ENCODE measurements around the gene LHX4. TPM values are rescaled to one million over a fixed set of nuclear protein-coding genes. Genes with fewer than 3 reads are reported as not detected.

Gene LHX4
- total RNA-seq, 1 donor from 2014 or later = 2.1 TPM

DNA sequence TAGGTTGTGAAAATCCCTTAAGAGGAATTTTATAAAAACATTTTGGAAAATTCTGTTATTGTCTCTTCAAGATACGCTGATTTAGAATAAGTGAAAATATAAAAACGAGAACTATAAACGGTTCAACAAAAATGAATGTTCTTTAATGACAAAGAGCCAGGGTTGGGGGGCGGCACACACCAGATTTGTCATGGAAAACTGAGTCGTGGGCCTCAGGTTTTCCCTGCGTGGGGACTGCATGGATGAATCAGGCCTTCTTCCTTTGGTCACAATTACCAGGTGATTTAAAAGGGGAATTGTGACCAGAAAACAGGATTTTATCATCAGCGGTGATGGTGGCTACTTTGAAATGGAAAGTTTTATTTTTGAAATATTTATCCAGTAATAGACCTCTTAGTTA, 8.6 kb downstream of the LHX4 start:
- peaks cover 7% of the 10 kb centered on the region for H3K9me3 Mint-ChIP-seq (ENCODE audit: unreplicated experiment)
- peaks cover 14% of the 10 kb centered on the region for H3K4me1 Mint-ChIP-seq (ENCODE audit: low read depth, unreplicated experiment)
- H3K27me3 Mint-ChIP-seq (ENCODE audit: unreplicated experiment) = peaks cover 29% of the 10 kb centered on the region
- no peak overlapping the region for H3K4me3 Mint-ChIP-seq (ENCODE audit: unreplicated experiment)
- H3K27ac Mint-ChIP-seq (ENCODE audit: unreplicated experiment) = no peak overlapping the region
- no peak for DNase-seq
- TF ChIP-seq, protein P1, sequence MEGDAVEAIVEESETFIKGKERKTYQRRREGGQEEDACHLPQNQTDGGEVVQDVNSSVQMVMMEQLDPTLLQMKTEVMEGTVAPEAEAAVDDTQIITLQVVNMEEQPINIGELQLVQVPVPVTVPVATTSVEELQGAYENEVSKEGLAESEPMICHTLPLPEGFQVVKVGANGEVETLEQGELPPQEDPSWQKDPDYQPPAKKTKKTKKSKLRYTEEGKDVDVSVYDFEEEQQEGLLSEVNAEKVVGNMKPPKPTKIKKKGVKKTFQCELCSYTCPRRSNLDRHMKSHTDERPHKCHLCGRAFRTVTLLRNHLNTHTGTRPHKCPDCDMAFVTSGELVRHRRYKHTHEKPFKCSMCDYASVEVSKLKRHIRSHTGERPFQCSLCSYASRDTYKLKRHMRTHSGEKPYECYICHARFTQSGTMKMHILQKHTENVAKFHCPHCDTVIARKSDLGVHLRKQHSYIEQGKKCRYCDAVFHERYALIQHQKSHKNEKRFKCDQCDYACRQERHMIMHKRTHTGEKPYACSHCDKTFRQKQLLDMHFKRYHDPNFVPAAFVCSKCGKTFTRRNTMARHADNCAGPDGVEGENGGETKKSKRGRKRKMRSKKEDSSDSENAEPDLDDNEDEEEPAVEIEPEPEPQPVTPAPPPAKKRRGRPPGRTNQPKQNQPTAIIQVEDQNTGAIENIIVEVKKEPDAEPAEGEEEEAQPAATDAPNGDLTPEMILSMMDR (IDR thresholded peaks at IDR 0.05; ENCODE audit: partially characterized antibody, unreplicated experiment) = no peak
- no peaks in the 10 kb centered on the region for H3K36me3 Mint-ChIP-seq (ENCODE audit: unreplicated experiment)

DNA sequence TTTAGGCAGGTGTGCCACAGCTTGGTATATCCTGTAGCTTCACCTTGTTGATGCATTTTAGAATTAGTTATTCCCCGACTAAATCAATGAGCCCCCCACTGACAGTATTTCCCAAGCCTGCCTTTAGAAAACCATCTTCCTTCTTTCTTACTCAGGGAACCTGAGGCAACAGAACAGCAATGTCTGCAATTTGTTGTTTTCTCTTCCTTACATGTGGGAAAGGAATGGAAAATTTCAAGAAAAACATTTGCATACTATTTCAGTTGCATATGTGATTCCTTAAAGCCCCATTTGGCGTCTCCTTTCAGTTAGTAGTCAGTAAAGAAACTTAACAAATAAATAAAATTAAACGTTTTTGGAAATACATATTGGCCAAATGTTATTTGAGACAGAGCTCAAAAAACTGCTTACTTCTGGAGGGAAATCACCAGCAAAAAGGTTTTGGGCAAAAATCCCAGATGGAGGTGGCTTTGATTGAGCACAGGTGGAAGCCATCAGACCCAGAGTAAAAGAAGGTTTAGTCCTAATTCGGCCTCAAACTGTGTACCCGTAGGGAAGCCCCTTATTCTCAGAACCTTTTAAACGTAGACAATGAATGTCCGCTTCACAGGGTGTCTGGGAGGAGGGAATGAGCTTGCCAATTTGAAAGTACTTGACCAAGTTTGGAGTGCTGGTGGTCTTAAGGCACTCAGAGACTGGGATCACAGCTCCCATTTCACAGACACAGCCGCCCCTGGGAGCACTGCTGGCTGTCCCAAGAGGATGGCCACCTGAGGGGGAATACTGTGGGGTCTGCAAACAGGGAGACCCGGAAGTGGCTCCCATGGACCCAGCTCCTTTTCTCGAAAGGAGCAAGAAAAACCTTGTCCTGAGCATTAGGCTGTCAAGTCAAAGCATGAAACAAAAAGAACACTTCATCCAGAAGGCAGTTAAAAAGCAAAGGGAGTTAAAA, 9.4 kb downstream of the LHX4 start:
- DNase-seq = no peak
- Mint-ChIP-seq H3K9me3 (ENCODE audit: unreplicated experiment) (peaks cover 6% of the 10 kb centered on the region), H3K4me3 (ENCODE audit: unreplicated experiment) (no peak overlapping the region), H3K27me3 (ENCODE audit: unreplicated experiment) (peaks cover 24% of the 10 kb centered on the region), H3K36me3 (ENCODE audit: unreplicated experiment) (no peaks in the 10 kb centered on the region), H3K27ac (ENCODE audit: unreplicated experiment) (no peak overlapping the region), H3K4me1 (ENCODE audit: low read depth, unreplicated experiment) (peaks cover 10% of the 10 kb centered on the region)
- TF ChIP-seq, protein P1 (IDR thresholded peaks at IDR 0.05; ENCODE audit: partially characterized antibody, unreplicated experiment) = no peak

DNA sequence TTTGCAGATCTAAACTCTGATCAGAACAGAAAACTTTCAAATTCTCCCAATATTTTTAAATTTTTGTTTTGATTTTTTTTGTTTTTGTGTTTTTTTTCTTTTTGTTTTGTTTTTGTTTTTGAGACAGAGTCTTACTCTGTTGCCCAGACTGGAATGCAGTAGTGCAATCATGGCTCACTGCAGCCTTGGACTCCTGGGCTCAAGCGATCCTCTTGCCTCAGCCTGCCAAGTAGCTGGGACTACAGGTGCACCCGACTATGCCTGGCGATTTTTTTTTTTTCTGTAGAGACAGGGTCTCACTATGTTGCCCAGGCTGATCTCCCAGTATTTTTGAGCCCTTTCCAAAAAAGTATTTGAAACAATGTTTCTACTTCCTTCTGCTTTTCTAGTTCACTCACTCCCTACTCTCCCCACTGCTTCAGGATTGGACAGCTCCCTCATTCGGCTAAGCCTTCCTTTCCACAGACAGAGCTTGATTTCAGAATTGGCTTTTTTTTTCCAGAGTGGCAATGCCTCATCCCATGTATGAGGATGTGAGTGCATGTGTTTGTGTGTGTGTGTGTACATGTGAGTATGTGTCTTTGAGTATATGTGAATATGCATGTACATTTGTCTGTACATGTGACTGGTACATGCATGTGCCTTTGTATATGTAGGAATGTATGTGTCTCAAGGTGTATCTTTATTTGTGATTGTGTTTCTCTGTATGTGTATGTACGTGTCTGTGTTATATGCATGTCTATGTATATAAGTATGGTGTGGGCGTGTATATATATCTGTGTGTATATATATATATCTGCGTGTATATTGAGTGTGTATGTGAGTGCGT, 11.9 kb downstream of the LHX4 start:
- Mint-ChIP-seq H3K27me3 (ENCODE audit: unreplicated experiment) (peaks cover 11% of the 10 kb centered on the region), H3K36me3 (ENCODE audit: unreplicated experiment) (no peaks in the 10 kb centered on the region), H3K9me3 (ENCODE audit: unreplicated experiment) (peaks cover 5% of the 10 kb centered on the region), H3K4me1 (ENCODE audit: low read depth, unreplicated experiment) (peaks cover 1% of the 10 kb centered on the region), H3K4me3 (ENCODE audit: unreplicated experiment) (no peak overlapping the region), H3K27ac (ENCODE audit: unreplicated experiment) (no peak overlapping the region)
- TF ChIP-seq, protein P1 (IDR thresholded peaks at IDR 0.05; ENCODE audit: partially characterized antibody, unreplicated experiment) = no peak
- no peak for DNase-seq

DNA sequence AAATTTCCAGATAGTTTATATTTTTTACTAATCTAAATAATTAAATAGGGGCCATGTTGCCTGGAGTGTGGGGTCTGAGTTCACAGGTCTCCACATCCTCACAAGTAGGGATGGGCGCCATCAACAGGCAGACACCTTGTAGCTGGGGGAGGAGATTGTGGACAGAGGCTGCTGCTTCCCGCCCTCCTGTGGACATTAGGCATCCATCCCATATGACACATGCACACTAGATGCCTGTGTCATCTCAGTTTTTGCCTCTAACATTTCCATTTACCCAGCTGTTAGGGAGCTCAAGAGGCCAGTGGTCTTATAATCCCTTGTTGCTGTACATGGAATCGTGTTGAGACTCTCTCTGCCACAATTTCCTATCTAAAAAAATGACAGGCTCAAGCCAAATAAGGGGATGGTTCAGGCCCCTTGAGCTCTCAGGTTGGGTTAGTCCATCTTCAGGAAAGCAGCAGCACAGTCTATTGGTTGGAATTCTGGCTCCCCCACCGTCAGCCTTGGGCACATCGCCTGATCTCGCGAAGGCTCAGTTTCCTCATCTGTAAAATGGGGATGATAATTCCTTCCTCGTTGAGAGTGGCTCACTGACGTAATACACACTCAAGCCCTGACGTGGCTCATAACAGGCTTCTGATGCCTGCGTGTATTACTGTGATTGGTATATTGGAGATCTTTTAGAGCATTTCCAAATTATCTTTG, 13.6 kb downstream of the LHX4 start:
- H3K4me3 Mint-ChIP-seq (ENCODE audit: unreplicated experiment) = no peak overlapping the region

More for the DNA sequence above, 13.6 kb downstream of the LHX4 start:
- Mint-ChIP-seq H3K36me3 (ENCODE audit: unreplicated experiment) (no peaks in the 10 kb centered on the region), H3K27ac (ENCODE audit: unreplicated experiment) (no peak overlapping the region), H3K9me3 (ENCODE audit: unreplicated experiment) (peaks cover 6% of the 10 kb centered on the region), H3K4me1 (ENCODE audit: low read depth, unreplicated experiment) (peaks cover 17% of the 10 kb centered on the region), H3K27me3 (ENCODE audit: unreplicated experiment) (peaks cover under 1% of the 10 kb centered on the region)
- TF ChIP-seq, protein P1 (IDR thresholded peaks at IDR 0.05; ENCODE audit: partially characterized antibody, unreplicated experiment) = no peak
- DNase-seq = no peak

Measured in glutamatergic neuron (in vitro differentiated cells).